Hematopoietic multipotent progenitor cell treated with erythropoietin and hydrocortisone succinate and interleukin-3 and kit ligand, for 17 days (in vitro differentiated cells): Measurements from ENCODE around the gene DOCK2.
"Not testable (repeated sequence)": the region's sequence is repeated elsewhere in the genome, so short reads cannot be mapped to it uniquely, and the experiment has no call there.

Experiments
- DNase-seq: peaks from one replicate; pipeline ENCODE4 v3.0.0-alpha.2; 2015; ENCODE audit warnings: low spot score

Gene DOCK2

GRCh38 chr5:169756071-169756765 lies 119.1 kb downstream of the DOCK2 start:
- DNase-seq, result no peak

GRCh38 chr5:169757016-169757415 lies 119.9 kb downstream of the DOCK2 start:
- no peak for DNase-seq

GRCh38 chr5:169758886-169759285 lies 121.8 kb downstream of the DOCK2 start:
- no peak for DNase-seq

- DNase-seq, result no peak
Observed at GRCh38 chr5:169760229-169760628, 123.2 kb downstream of the DOCK2 start.

- DNase-seq, result no peak
Observed at GRCh38 chr5:169762338-169763095, 125.4 kb downstream of the DOCK2 start.

- DNase-seq, result no peak
Observed at GRCh38 chr5:169763376-169764017, 126.4 kb downstream of the DOCK2 start.

GRCh38 chr5:169764018-169764378 lies 126.9 kb downstream of the DOCK2 start:
- no peak for DNase-seq

- no peak for DNase-seq
Observed at GRCh38 chr5:169765176-169765996, 128.3 kb downstream of the DOCK2 start.

- not testable (repeated sequence) for DNase-seq
Observed at GRCh38 chr5:169766943-169767342, 129.9 kb downstream of the DOCK2 start.

- no peak for DNase-seq
Observed at GRCh38 chr5:169767938-169768337, 130.9 kb downstream of the DOCK2 start.

GRCh38 chr5:169768416-169768815 lies 131.3 kb downstream of the DOCK2 start:
- no peak for DNase-seq

- no peak for DNase-seq
Observed at GRCh38 chr5:169770109-169770508, 133.0 kb downstream of the DOCK2 start.

- no peak for DNase-seq
Observed at GRCh38 chr5:169772256-169772655, 135.2 kb downstream of the DOCK2 start.

GRCh38 chr5:169772688-169773087 lies 135.6 kb downstream of the DOCK2 start:
- DNase-seq, result no peak

GRCh38 chr5:169777159-169777558 lies 140.1 kb downstream of the DOCK2 start:
- DNase-seq, result no peak

- no peak for DNase-seq
Observed at GRCh38 chr5:169778622-169779596, 141.8 kb downstream of the DOCK2 start.

GRCh38 chr5:169781420-169782345 lies 144.6 kb downstream of the DOCK2 start:
- DNase-seq, result no peak

GRCh38 chr5:169785771-169786618 lies 148.9 kb downstream of the DOCK2 start:
- DNase-seq, result no peak

GRCh38 chr5:169788168-169788567 lies 151.1 kb downstream of the DOCK2 start:
- no peak for DNase-seq
